BLaER1 treated with 17β-estradiol and CSF1 and Interleukin-3, amounts not matched to agents 10 nM and 100 nM (cell line): ENCODE data around the gene KIF3B.

Experiments used
- H3K27ac ChIP-seq, 11 experiments: shearing (Covaris generic); formaldehyde crosslinking; 2 replicates each; pipeline ENCODE4 v1.8.1; 2022
- H3K27me3 ChIP-seq, 11 experiments: shearing (Covaris generic); formaldehyde crosslinking; 2 replicates each; pipeline ENCODE4 v1.8.1; 2022
- H3K36me3 ChIP-seq, 11 experiments: shearing (Covaris generic); formaldehyde crosslinking; 2 replicates each; pipeline ENCODE4 v1.8.1; 2022
- H3K4me1 ChIP-seq, 10 experiments: shearing (Covaris generic); formaldehyde crosslinking; 2 replicates each; pipeline ENCODE4 v1.8.1; 2022
- H3K4me2 ChIP-seq, 11 experiments: shearing (Covaris generic); formaldehyde crosslinking; 2 replicates each; pipeline ENCODE4 v1.8.1; 2022
- H3K4me3 ChIP-seq, 10 experiments: shearing (Covaris generic); formaldehyde crosslinking; 2 replicates each; pipeline ENCODE4 v1.8.1; 2022
- H3K9ac ChIP-seq, 11 experiments: shearing (Covaris generic); formaldehyde crosslinking; 2 replicates each; pipeline ENCODE4 v1.8.1; 2022
- H3K9me3 ChIP-seq, 11 experiments: shearing (Covaris generic); formaldehyde crosslinking; replicated peaks in 1 of 11; 2 replicates each; pipeline ENCODE4 v1.8.1; 2022
- H4K20me1 ChIP-seq, 11 experiments: shearing (Covaris generic); formaldehyde crosslinking; 2 replicates each; pipeline ENCODE4 v1.8.1; 2022
- Cebpa-rat ChIP-seq, 11 experiments: shearing (Covaris generic); IDR thresholded peaks; 2 replicates each; pipeline ENCODE4 v1.8.1; 2022

KIF3B gene

DNA sequence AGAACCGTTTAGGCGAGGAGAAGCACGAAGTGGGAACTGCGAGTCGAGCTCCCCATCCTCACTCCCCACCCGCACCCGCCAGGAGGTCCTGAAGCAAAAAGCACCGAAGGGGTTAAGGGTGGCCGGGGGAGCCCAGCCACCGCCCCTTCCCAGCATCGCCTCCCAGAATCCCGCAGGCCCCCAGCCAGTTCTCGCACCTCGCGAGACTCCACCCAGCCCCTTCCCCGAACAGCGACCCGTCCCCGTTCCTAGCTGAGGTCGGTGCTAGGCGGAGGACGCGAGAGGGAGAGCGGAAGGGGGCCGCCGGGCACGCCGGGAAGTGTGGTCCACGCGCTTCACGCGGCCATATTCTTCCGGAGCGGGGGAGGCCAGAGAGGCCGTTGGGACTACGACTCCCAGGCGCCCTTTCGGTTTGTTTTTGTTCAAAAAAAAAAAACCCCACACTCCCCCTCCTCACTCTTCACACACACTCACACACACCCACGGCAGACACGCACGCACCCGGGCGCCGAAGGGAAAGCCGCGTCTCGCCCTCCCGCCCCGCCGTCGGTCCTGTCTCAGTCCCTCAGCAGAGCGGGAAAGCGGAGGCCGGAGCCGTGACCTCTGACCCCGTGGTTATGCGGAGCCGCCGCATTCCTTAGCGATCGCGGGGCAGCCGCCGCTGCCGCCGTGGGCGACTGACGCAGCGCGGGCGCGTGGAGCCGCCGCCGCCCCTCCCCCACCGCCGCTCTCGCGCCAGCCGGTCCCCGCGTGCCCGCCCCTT is 80.6 kb downstream of the KIF3B start, which contains the start of gene ASXL1:
TSS of gene ASXL1 (plus strand) at position 463 of the 763 bp plus-strand sequence. CDS start 445 bp downstream, outside the sequence.
- H4K20me1 ChIP-seq, result peaks cover 34 to 41% (median 40%) of the 10 kb centered on the region in 11 experiments; a peak in 21 of 22 replicates
- H3K27ac ChIP-seq, result peak within 1 kb of the TSS; percentile 97 to 100 (median 99)
- H3K27me3 ChIP-seq, result no peaks in the 10 kb centered on the region
- H3K4me3 ChIP-seq, result peak within 1 kb of the TSS; percentile 70 to 95 (median 82)
- H3K9ac ChIP-seq, result peak within 1 kb of the TSS; percentile 96 to 100 (median 99)
- H3K4me1 ChIP-seq, result peaks cover 45 to 60% (median 55%) of the 10 kb centered on the region in 10 experiments
- H3K36me3 ChIP-seq, result peaks cover 0 to 19% (median 7%) of the 10 kb centered on the region in 11 experiments; a peak in 7 of 22 replicates
- peak within 1 kb of the TSS; percentile 85 to 97 (median 92) for H3K4me2 ChIP-seq
- H3K9me3 ChIP-seq, result no peaks in the 10 kb centered on the region
- no peak for TF ChIP-seq Cebpa-rat (IDR thresholded peaks at IDR 0.05)

DNA sequence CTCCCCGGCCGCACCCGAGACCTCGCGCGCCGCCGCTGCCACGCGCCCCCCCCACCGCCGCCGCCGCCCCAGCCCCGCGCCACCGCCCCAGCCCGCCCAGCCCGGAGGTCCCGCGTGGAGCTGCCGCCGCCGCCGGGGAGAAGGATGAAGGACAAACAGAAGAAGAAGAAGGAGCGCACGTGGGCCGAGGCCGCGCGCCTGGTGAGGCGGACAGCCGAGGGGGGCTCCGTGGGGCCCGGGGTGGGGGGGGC is 81.1 kb downstream of the KIF3B start:
- peaks cover 0 to 20% (median 7%) of the 10 kb centered on the region in 11 experiments; a peak in 7 of 22 replicates for H3K36me3 ChIP-seq
- peaks cover 50 to 65% (median 60%) of the 10 kb centered on the region in 10 experiments for H3K4me1 ChIP-seq
- peak overlapping the region in 1 of 11 experiments; percentile 59; a peak in 1 of 22 replicates for H3K4me2 ChIP-seq
- H3K9ac ChIP-seq, result peak overlapping the region; percentile 96 to 100 (median 99)
- H3K27me3 ChIP-seq, result no peaks in the 10 kb centered on the region
- no peaks in the 10 kb centered on the region for H3K9me3 ChIP-seq
- H3K4me3 ChIP-seq, result peak overlapping the region; percentile 70 to 95 (median 82)
- TF ChIP-seq Cebpa-rat (IDR thresholded peaks at IDR 0.05), result no peak
- H3K27ac ChIP-seq, result peak overlapping the region; percentile 97 to 100 (median 99)
- H4K20me1 ChIP-seq, result peaks cover 40 to 47% (median 46%) of the 10 kb centered on the region in 11 experiments

DNA sequence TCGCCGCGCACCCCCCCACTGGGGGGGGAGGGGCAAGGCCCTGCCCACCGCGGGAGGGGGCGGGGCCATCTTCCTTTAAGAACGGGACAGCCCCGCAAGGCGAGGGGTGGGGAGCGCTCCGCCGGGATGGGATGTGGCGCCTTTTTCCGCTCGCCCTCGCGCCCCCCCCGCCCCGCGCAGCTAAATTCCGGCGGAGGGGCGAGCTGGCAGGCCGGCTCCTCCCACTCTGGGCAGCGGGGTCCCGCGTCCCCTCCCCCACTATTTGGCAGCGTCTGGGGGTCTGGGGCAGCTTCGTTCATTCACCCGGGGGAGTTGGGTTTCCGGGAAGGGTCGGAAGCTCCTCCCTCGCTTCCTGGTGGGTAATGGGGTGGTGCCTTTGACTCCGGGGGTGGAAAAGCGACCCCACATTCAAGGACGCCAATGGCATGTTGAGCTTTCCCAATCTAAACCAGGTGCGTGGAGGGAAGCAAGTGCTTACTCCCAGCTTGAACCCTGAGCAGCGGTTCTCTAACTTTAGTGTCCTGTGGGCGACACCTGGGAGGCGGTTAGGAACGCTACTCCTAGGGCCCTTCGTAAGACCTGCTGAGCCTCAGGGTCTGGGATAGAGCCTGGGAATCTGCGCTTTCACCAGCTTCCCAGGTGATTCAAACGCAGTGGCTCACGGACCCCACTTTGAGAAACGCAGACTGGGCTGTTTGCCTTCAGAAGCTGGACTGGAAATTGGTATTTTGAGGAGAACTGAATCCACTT is 81.6 kb downstream of the KIF3B start:
- Histone ChIP-seq H4K20me1 (peaks cover 45 to 52% (median 51%) of the 10 kb centered on the region in 11 experiments), H3K9me3 (no peaks in the 10 kb centered on the region), H3K4me2 (peak overlapping the region; percentile 85 to 97 (median 91)), H3K36me3 (peaks cover 0 to 25% (median 7%) of the 10 kb centered on the region in 11 experiments; a peak in 7 of 22 replicates), H3K9ac (peak overlapping the region; percentile 96 to 100 (median 99)), H3K4me3 (peak overlapping the region; percentile 70 to 95 (median 82)), H3K4me1 (peaks cover 55 to 70% (median 65%) of the 10 kb centered on the region in 10 experiments), H3K27me3 (no peaks in the 10 kb centered on the region), H3K27ac (peak overlapping the region; percentile 97 to 100 (median 99))
- TF ChIP-seq Cebpa-rat (IDR thresholded peaks at IDR 0.05), result no peak

DNA sequence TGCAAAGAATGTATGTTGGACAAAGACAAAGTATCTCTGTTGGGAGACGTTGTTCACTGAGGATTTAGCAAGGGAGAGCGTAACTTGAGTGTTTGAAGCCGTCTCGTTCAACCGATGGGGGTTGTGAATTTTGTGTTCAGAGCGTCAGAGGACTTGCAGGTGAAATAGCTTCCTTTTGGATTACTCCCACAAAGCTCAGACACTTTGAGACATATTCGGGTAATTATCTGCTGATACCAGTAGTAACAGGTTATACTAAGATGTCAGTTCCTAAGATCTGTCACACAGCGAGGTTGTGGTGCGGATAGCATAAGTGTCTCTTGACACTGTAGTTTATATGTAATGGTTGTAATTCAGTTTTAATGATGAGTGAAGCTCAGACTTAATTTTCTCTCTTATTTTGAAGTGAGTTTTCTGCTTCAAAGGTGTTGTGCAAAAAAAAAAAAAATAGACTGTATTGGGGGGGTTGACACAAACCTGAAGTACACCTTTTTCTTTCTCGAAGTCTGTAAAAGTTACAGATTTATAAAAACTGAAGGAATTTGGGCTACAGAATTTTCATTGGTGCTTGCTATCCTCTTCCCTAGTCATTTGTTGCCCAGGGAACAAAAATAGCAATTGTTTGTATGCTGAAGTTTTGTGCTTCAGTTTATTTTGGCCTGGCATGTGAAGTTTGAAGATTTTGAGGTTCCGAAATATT is 82.3 kb downstream of the KIF3B start:
- Histone ChIP-seq H3K9me3 (no peaks in the 10 kb centered on the region), H4K20me1 (peaks cover 52 to 59% (median 58%) of the 10 kb centered on the region in 11 experiments), H3K36me3 (peaks cover 0 to 28% (median 8%) of the 10 kb centered on the region in 11 experiments; a peak in 9 of 22 replicates), H3K4me1 (peaks cover 60 to 76% (median 72%) of the 10 kb centered on the region in 10 experiments), H3K27ac (peak overlapping the region; percentile 97 to 100 (median 99)), H3K4me3 (peak overlapping the region; percentile 70 to 95 (median 82)), H3K27me3 (no peaks in the 10 kb centered on the region), H3K9ac (peak overlapping the region; percentile 96 to 100 (median 99)), H3K4me2 (peak overlapping the region; percentile 85 to 97 (median 91))
- TF ChIP-seq Cebpa-rat (IDR thresholded peaks at IDR 0.05), result no peak

DNA sequence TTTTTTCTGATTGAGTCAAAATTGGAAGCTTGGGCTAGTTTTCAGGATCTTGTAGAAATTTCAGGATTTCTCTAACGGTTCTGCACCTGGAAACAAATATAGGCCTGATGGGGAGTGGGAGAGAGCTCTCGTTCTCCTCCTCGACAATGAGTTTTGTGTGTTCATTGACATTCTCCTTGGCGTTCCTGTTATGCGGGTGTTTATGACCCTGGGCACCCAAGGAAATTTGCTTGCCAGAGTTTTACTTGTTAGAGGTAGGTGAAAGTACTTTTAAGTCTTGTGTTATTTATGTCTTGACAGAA is 82.8 kb downstream of the KIF3B start:
- Histone ChIP-seq H3K27ac (peak overlapping the region in 7 of 11 experiments; percentile 2 to 100 (median 99); a peak in 8 of 22 replicates), H3K9me3 (no peaks in the 10 kb centered on the region), H3K4me2 (peak overlapping the region; percentile 85 to 97 (median 91)), H3K27me3 (no peaks in the 10 kb centered on the region), H3K4me1 (peaks cover 62 to 79% (median 75%) of the 10 kb centered on the region in 10 experiments), H3K36me3 (peaks cover 0 to 33% (median 13%) of the 10 kb centered on the region in 11 experiments; a peak in 9 of 22 replicates), H3K4me3 (peak overlapping the region; percentile 70 to 95 (median 82); a peak in 19 of 20 replicates), H4K20me1 (peaks cover 57 to 64% (median 63%) of the 10 kb centered on the region in 11 experiments), H3K9ac (peak overlapping the region; percentile 96 to 100 (median 99); a peak in 20 of 22 replicates)
- no peak for TF ChIP-seq Cebpa-rat (IDR thresholded peaks at IDR 0.05)

DNA sequence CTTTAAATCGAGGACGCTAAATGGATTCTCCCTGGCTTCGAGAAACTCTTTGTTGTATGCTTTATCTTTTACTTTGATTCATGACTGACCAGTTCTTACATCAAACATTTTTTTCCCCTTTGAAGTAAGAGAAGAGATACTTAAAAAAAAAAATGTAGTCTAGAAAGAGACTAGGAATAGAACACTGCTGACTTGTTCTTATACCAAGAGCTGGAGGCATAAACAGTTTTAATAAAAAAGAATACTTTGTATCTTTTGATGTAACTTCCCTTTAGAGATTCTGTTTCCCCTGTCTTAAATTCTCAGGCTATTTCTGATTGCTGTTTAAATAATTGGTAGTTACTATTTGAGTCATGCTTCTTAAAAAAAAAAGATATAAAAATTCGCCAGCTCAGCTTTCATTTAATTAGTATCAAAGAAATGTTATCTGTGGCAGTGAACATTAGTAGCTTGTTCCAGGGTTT is 85.5 kb downstream of the KIF3B start:
- peak overlapping the region; percentile 85 to 97 (median 91) for H3K4me2 ChIP-seq
- H3K9me3 ChIP-seq, result no peaks in the 10 kb centered on the region
- H3K9ac ChIP-seq, result peak overlapping the region in 3 of 11 experiments; percentile 8 to 44 (median 40); a peak in 3 of 22 replicates
- H3K4me1 ChIP-seq, result peaks cover 64 to 88% (median 77%) of the 10 kb centered on the region in 10 experiments
- TF ChIP-seq Cebpa-rat (IDR thresholded peaks at IDR 0.05), result no peak
- no peak overlapping the region for H3K4me3 ChIP-seq
- peaks cover 7 to 59% (median 30%) of the 10 kb centered on the region in 11 experiments; a peak in 20 of 22 replicates for H3K36me3 ChIP-seq
- peaks cover 83 to 90% (median 89%) of the 10 kb centered on the region in 11 experiments for H4K20me1 ChIP-seq
- H3K27me3 ChIP-seq, result no peaks in the 10 kb centered on the region
- H3K27ac ChIP-seq, result peak overlapping the region in 4 of 11 experiments; percentile 8 to 29 (median 10); a peak in 2 of 22 replicates

DNA sequence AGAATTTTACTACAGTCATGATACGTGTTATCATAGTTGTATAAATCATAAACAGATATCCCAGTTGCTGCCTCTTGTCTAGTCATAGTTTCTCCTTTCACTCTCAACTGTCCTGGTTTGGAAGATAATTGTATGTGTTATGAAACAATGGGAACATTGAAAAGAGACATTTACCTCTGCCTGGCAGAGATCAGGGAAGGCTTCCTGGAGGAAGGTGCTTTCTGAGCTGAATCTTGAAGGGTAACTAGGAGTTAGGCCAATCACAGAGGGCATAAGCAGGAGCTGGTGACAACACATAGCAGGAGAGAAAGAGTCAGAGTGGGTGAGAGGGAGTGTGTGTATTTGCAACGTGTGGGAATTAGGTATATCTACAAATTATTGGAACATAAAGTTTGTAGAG is 86.0 kb downstream of the KIF3B start:
- Histone ChIP-seq H3K4me3 (no peak overlapping the region), H4K20me1 (peaks cover 88 to 96% (median 95%) of the 10 kb centered on the region in 11 experiments)

More for the DNA sequence above, 86.0 kb downstream of the KIF3B start:
- peaks cover 70 to 94% (median 81%) of the 10 kb centered on the region in 10 experiments for H3K4me1 ChIP-seq
- TF ChIP-seq Cebpa-rat (IDR thresholded peaks at IDR 0.05), result no peak
- peak overlapping the region; percentile 9 to 93 (median 90); a peak in 16 of 22 replicates for H3K4me2 ChIP-seq
- no peak overlapping the region for H3K9ac ChIP-seq
- peaks cover 7 to 65% (median 33%) of the 10 kb centered on the region in 11 experiments; a peak in 20 of 22 replicates for H3K36me3 ChIP-seq
- H3K27me3 ChIP-seq, result no peaks in the 10 kb centered on the region
- no peaks in the 10 kb centered on the region for H3K9me3 ChIP-seq
- 0 out of 22 replicates have a peak overlapping the region, but pooled peaks of 1 of the 11 experiments have one; percentile 9 for H3K27ac ChIP-seq
